Measurements from ENCODE around the gene ARID1A. TPM values are rescaled to one million over a fixed set of nuclear protein-coding genes. Genes with fewer than 3 reads are reported as not detected.
A peak's percentile ranks its signal among the peaks of the same experiment; 100 is the strongest.

Gene ARID1A
- total RNA-seq, 1 donor from 2014 or later, result 187 TPM

DNA sequence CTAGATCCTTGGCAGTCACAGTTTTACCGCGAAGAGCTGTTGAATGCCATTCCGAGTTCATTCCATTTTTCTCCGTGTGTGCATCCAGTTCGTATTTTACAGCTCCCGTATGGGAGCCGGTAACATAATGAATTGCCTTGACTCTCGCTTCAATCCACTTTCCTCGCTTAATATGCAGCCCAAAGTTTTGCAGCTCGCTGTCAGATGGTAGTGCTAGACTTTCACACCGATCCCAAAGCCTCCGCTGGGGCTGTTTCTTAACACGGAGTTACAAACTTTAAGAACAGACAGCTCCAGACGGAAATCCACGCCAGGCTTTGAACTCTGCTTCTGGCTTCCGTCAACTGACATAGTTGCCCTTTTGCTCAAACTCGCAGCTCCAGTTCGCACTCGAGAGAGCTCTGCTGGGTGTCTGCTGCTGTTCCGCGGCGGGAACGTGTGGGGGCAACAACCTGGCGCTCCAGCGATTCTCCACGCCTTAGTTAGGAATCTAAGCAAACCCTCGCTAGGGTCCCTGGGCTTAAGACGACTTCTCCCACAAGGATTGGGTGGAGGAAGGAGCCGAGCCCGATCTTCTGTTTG lies 3.5 kb upstream of the ARID1A start:
- DNase-seq, result peak; percentile 76
- TF ChIP-seq, protein P1, sequence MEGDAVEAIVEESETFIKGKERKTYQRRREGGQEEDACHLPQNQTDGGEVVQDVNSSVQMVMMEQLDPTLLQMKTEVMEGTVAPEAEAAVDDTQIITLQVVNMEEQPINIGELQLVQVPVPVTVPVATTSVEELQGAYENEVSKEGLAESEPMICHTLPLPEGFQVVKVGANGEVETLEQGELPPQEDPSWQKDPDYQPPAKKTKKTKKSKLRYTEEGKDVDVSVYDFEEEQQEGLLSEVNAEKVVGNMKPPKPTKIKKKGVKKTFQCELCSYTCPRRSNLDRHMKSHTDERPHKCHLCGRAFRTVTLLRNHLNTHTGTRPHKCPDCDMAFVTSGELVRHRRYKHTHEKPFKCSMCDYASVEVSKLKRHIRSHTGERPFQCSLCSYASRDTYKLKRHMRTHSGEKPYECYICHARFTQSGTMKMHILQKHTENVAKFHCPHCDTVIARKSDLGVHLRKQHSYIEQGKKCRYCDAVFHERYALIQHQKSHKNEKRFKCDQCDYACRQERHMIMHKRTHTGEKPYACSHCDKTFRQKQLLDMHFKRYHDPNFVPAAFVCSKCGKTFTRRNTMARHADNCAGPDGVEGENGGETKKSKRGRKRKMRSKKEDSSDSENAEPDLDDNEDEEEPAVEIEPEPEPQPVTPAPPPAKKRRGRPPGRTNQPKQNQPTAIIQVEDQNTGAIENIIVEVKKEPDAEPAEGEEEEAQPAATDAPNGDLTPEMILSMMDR (IDR thresholded peaks at IDR 0.05; ENCODE audit: partially characterized antibody, unreplicated experiment), result no peak
- Mint-ChIP-seq H3K36me3 (ENCODE audit: unreplicated experiment) (no peaks in the 10 kb centered on the region), H3K27ac (ENCODE audit: unreplicated experiment) (peak overlapping the region; percentile 99), H3K4me1 (ENCODE audit: low read depth, unreplicated experiment) (peaks cover 17% of the 10 kb centered on the region), H3K4me3 (ENCODE audit: unreplicated experiment) (peak overlapping the region; percentile 99), H3K27me3 (ENCODE audit: unreplicated experiment) (peaks cover 7% of the 10 kb centered on the region), H3K9me3 (ENCODE audit: unreplicated experiment) (peaks cover 7% of the 10 kb centered on the region)

- peaks cover 7% of the 10 kb centered on the region for H3K27me3 Mint-ChIP-seq (ENCODE audit: unreplicated experiment)
- H3K9me3 Mint-ChIP-seq (ENCODE audit: unreplicated experiment), result peaks cover 9% of the 10 kb centered on the region
- no peaks in the 10 kb centered on the region for H3K36me3 Mint-ChIP-seq (ENCODE audit: unreplicated experiment)
- H3K4me1 Mint-ChIP-seq (ENCODE audit: low read depth, unreplicated experiment), result peaks cover 17% of the 10 kb centered on the region
- peak; percentile 92 for DNase-seq
- H3K27ac Mint-ChIP-seq (ENCODE audit: unreplicated experiment), result peak overlapping the region; percentile 99
- H3K4me3 Mint-ChIP-seq (ENCODE audit: unreplicated experiment), result peak overlapping the region; percentile 99
- TF ChIP-seq, protein P1 (IDR thresholded peaks at IDR 0.05; ENCODE audit: partially characterized antibody, unreplicated experiment), result no peak
These were observed 2.9 kb upstream of the ARID1A start for GRCh38 chr1:26692793-26693490.

DNA sequence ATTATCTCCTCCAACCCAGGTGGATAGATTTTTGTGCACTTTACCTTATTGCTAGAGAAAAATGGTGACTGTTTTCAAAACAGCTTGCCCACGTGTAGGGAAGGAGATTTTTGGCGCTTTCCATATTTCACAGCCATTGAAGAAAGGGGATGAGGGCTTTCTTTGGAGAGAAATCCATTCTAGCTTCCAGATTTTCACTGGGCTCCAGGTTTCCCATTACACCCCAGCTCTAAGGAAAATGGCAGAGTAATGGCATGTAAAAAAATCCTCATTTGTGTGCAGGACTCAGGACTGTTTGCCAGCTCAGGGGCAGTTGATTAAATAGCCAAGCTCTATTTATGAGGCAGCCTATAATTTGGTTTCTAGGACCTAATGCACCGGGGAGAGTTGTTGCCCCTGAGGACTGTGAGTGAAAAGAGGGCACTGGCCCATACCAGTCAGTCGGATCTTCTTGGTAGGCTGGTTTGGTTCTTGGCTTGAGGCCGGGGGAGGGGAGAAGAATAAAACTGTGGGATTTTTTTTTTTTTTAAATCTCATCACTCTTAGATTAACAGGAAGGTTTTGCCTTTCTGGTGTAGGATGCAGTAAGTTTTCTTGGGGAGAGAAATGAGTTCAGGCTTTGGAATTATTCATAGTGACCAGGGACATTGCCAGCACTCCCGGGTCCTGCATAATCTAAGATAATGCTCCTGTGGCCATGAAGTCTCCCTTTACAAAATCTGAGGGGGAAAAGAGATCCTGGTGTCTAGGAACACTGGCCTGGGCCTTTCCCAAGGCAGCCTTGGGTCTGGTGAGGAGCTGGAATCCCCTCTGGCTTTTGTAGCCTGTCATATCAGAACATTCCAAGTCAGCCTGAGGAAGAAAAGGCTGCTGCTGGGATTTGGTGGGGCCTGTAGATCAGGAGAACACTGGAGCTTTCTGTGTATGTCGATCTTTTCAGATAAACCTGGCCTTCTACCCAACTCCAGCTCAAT lies 1.9 kb upstream of the ARID1A start:
- Mint-ChIP-seq H3K4me3 (ENCODE audit: unreplicated experiment) (peak overlapping the region; percentile 99), H3K4me1 (ENCODE audit: low read depth, unreplicated experiment) (peaks cover 17% of the 10 kb centered on the region), H3K27ac (ENCODE audit: unreplicated experiment) (peak overlapping the region; percentile 29), H3K9me3 (ENCODE audit: unreplicated experiment) (peaks cover 9% of the 10 kb centered on the region), H3K36me3 (ENCODE audit: unreplicated experiment) (no peaks in the 10 kb centered on the region), H3K27me3 (ENCODE audit: unreplicated experiment) (peaks cover 7% of the 10 kb centered on the region)
- TF ChIP-seq, protein P1 (IDR thresholded peaks at IDR 0.05; ENCODE audit: partially characterized antibody, unreplicated experiment), result no peak
- DNase-seq, result no peak

DNA sequence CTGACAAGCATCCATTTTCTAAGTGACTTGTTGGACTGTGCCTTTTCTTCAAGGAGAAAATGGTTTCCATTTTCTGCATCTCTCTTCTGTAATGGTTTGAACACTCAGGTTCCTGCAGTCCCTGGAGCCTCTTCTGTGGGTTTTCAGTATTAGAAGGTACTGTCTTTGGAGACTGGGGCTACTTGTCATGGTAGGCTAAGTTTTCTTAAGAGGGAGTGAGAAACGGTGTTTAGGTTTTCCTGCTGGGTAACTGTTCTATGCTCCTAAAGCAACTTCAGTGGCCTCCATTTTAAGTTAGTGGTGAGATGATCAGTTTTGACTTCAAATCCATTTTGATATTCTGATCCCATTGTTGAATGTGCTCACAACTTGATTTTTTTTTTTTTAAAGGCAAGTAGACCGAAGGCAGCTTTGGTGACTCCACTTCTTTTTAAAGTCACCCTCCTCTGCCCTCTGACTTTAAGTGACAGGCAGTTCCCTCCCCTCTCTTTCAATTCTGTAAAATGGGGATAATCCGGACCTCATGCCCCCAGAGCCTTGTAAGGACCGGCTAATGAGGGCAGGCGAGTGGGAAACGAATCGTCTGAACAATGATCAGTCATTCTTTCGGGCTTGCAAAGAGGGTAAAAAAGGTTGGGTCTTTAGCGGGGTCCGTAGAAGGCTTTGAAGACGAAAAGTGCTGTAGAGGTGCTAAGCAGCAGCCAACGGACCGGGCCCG lies 1.0 kb upstream of the ARID1A start:
- Mint-ChIP-seq H3K9me3 (ENCODE audit: unreplicated experiment) (peaks cover 9% of the 10 kb centered on the region), H3K36me3 (ENCODE audit: unreplicated experiment) (no peaks in the 10 kb centered on the region), H3K27ac (ENCODE audit: unreplicated experiment) (peak overlapping the region; percentile 26), H3K4me1 (ENCODE audit: low read depth, unreplicated experiment) (peaks cover 17% of the 10 kb centered on the region), H3K27me3 (ENCODE audit: unreplicated experiment) (peaks cover 7% of the 10 kb centered on the region), H3K4me3 (ENCODE audit: unreplicated experiment) (peak overlapping the region; percentile 84)
- TF ChIP-seq, protein P1 (IDR thresholded peaks at IDR 0.05; ENCODE audit: partially characterized antibody, unreplicated experiment), result no peak
- no peak for DNase-seq
